Heart left ventricle (tissue), 16 donors: ENCODE results near the gene SEZ6L2. TPM values are rescaled to one million over a fixed set of nuclear protein-coding genes. Genes with fewer than 3 reads are reported as not detected.

ENCODE experiments used
- ATAC-seq, 4 donors: fragments of 200-7000 bp; cut with Tn5 transposase; one replicate each; pipeline ENCODE4 v1.9.1; 2020 to 2022; ENCODE audit warnings: moderate library complexity in 4 of 4, mild to moderate bottlenecking in 3 of 4, moderate number of reproducible peaks in 1 of 4
- DNase-seq, 5 donors: peaks; one replicate each; pipeline ENCODE4 v3.0.0-alpha.2; 2020
- H3K27ac ChIP-seq, 12 donors: fragments of 200-600 bp; sonication (generic) in 4 of 12; one replicate each; pipeline versions ENCODE4 v1.5.0 to v1.8.0; 2016 to 2022; ENCODE audit warnings: mild to moderate bottlenecking in 2 of 12
- H3K27me3 ChIP-seq, 9 donors: fragments of 200-600 bp; sonication (generic) in 2 of 9; one replicate each; pipeline versions ENCODE4 v1.5.1 to v1.8.0; 2016 to 2022; ENCODE audit warnings: mild to moderate bottlenecking in 3 of 9
- H3K36me3 ChIP-seq, 9 donors: fragments of 200-600 bp; sonication (generic) in 2 of 9; one replicate each; pipeline versions ENCODE4 v1.5.0 to v1.8.0; 2018 to 2022; ENCODE audit warnings: mild to moderate bottlenecking in 2 of 9
- H3K4me1 ChIP-seq, 12 donors: fragments of 200-600 bp; sonication (generic) in 4 of 12; one replicate each; pipeline versions ENCODE4 v1.5.0 to v1.8.0; 2016 to 2022; ENCODE audit warnings: mild to moderate bottlenecking in 3 of 12
- H3K4me3 ChIP-seq, 12 donors: fragments of 200-600 bp; sonication (generic) in 4 of 12; one replicate each; pipeline versions ENCODE4 v1.5.0 to v1.8.0; 2017 to 2022; ENCODE audit warnings: mild to moderate bottlenecking in 9 of 12, moderate library complexity in 4 of 12
- H3K9me3 ChIP-seq, 12 donors: fragments of 200-600 bp; sonication (generic) in 4 of 12; one replicate each; pipeline versions ENCODE4 v1.5.0 to v1.8.0; 2016 to 2022; ENCODE audit warnings: mild to moderate bottlenecking in 1 of 12
- CTCF ChIP-seq, 12 donors: fragments of 200-600 bp; sonication (generic) in 4 of 12; IDR thresholded peaks; one replicate each; pipeline versions ENCODE4 v1.5.0 to v1.8.0; 2018 to 2022; ENCODE audit warnings: antibody characterized with exemption in 12 of 12, mild to moderate bottlenecking in 5 of 12
- POLR2A ChIP-seq, 2 donors: fragments of 450-650 bp; IDR thresholded peaks; one replicate each; pipeline ENCODE4 v1.6.1; 2017; ENCODE audit warnings: antibody characterized with exemption in 2 of 2, mild to moderate bottlenecking in 2 of 2, moderate library complexity in 2 of 2
- WGBS, 4 donors: extraction: QIAGEN DNeasy Blood & Tissue Kit in 2 of 4; methylation state at CpG; one replicate each; pipeline versions ENCODE4 v1.1.5 to v1.1.7; 2013 to 2018; 5-methylcytosine and 5-hydroxymethylcytosine counted together
- intact Hi-C, 10 donors: fragments of 100-400 bp; cut with DNase I; formaldehyde crosslinking; loops; one replicate each; pipeline versions ENCODE4 v1.11.1 to v1.14.2; 2022
- polyA plus RNA-seq, 2 donors: library from polyadenylated mRNA; stranded (reverse); fragments of 200-250 nt; gene quantifications; one replicate each; pipeline ENCODE4 v1.2.3, GENCODE V29; 2013
- total RNA-seq, 9 donors: library from RNA; depleted of rRNA in 2 of 9; stranded (reverse); fragments of >200 nt in 2 of 9; fragmentation: NEBNext Ultra II Directional in 3 of 9; extraction: Animal tissue kit (Norgen Biotek cat#: 25700) in 3 of 9; gene quantifications; one replicate each; pipeline versions ENCODE4 v1.1.0 to v1.2.4, GENCODE V29; 2016 to 2023
- donor health status: ischemic (EF 13 %, LVEDD 7.1; RV severe dilation, severe dysfunction).
- donor health status: healthy with polysubstance abuse.
- donor health status: DM: no; HTN: yes; CAD: no.
- donor health status: DM: no; HTN: no; CAD: no.
- donor health status: ischemic (EF 25% LVEDD 6.9; RV normal size, moderate dysfunction).
- donor health status: ischemic (EF 25% LVEDD 5.7; RV mildly dilated, moderate dysfunction).
- donor health status: healthy.
- donor health status: DM: yes; HTN: yes; CAD: no.
- donor health status: ischemic (EF 35%, LVEDD 5.7; RV mildly dilated, moderate dysfunction).
- donor health status: nonischemic (EF 11% LVEDD 7.7; RV severe dilation, severe dysfunction).
- donor health status: DM: yes; HTN: yes; CAD: no.
- donor health status: PGD.
- donor health status: ischemic (EF 29% LVEDD 5.4; RV normal size, mild dysfunction).
- donor health status: nonischemic (EF 23%, LVEDD 6.1; RV moderate dilation, normal function).

Gene SEZ6L2
- total and polyA plus RNA-seq, 11 donors = 0.15 to 8.9 (median 1.1) TPM; not detected in 1

GRCh38 chr16:29898804-29899515 lies 390 bp downstream of the SEZ6L2 start:
- 1 to 2% (median 1%) methylated on average over 19 to 25 of the region's 25 CpGs for WGBS, 4 donors
- Histone ChIP-seq H3K4me1 (peaks cover 0 to 23% (median 7%) of the 10 kb centered on the region in 12 donors), H3K27me3 (peaks cover 6 to 30% (median 19%) of the 10 kb centered on the region in 9 donors), H3K9me3 (no peaks in the 10 kb centered on the region), H3K4me3 (peak overlapping the region in 9 of 12 donors; percentile 6 to 72 (median 61)), H3K36me3 (no peaks in the 10 kb centered on the region), H3K27ac (no peak overlapping the region)
- intact Hi-C loops = no loop called here
- TF ChIP-seq CTCF (IDR thresholded peaks at IDR 0.05) (no peak), POLR2A (IDR thresholded peaks at IDR 0.05) (no peak)
- peak in 1 of 4 donors; percentile 14 for ATAC-seq
- DNase-seq = no peak

- intact Hi-C loops = no loop called here
- DNase-seq = no peak
- H3K27me3 ChIP-seq = peaks cover 6 to 30% (median 19%) of the 10 kb centered on the region in 9 donors
- no peak overlapping the region for H3K27ac ChIP-seq
- no peak for ATAC-seq
- H3K4me3 ChIP-seq = no peak overlapping the region
- TF ChIP-seq CTCF (IDR thresholded peaks at IDR 0.05) (no peak), POLR2A (IDR thresholded peaks at IDR 0.05) (no peak)
- H3K9me3 ChIP-seq = no peaks in the 10 kb centered on the region
- H3K36me3 ChIP-seq = no peaks in the 10 kb centered on the region
- H3K4me1 ChIP-seq = peaks cover 0 to 23% (median 7%) of the 10 kb centered on the region in 12 donors
- WGBS, 4 donors = 12 to 21% (median 15%) methylated on average over 9 of the region's 9 CpGs
Observed at GRCh38 chr16:29898135-29898803, 1.1 kb downstream of the SEZ6L2 start.

GRCh38 chr16:29897333-29897732 lies 2.0 kb downstream of the SEZ6L2 start:
- WGBS, 4 donors = 37 to 57% (median 45%) methylated on average over 4 of the region's 4 CpGs
- Histone ChIP-seq H3K27me3 (peaks cover 6 to 30% (median 19%) of the 10 kb centered on the region in 9 donors), H3K36me3 (no peaks in the 10 kb centered on the region), H3K4me3 (no peak overlapping the region), H3K9me3 (no peaks in the 10 kb centered on the region), H3K4me1 (peaks cover 0 to 23% (median 7%) of the 10 kb centered on the region in 12 donors), H3K27ac (no peak overlapping the region)
- no peak for DNase-seq
- ATAC-seq = no peak
- TF ChIP-seq POLR2A (IDR thresholded peaks at IDR 0.05) (no peak), CTCF (IDR thresholded peaks at IDR 0.05) (no peak)
- intact Hi-C loops = no loop called here

- TF ChIP-seq CTCF (IDR thresholded peaks at IDR 0.05) (no peak), POLR2A (IDR thresholded peaks at IDR 0.05) (no peak)
- Histone ChIP-seq H3K9me3 (no peaks in the 10 kb centered on the region), H3K36me3 (no peaks in the 10 kb centered on the region), H3K4me3 (no peak overlapping the region), H3K27ac (no peak overlapping the region), H3K27me3 (peaks cover 6 to 30% (median 19%) of the 10 kb centered on the region in 9 donors), H3K4me1 (peaks cover 0 to 23% (median 7%) of the 10 kb centered on the region in 12 donors)
- intact Hi-C loops = no loop called here
- DNase-seq (no peak), ATAC-seq (no peak)
- WGBS, 4 donors = 44 to 60% (median 47%) methylated on average over 10 to 15 of the region's 15 CpGs
Observed at GRCh38 chr16:29896841-29897240, 2.5 kb downstream of the SEZ6L2 start.
